GM21528 (cell line): ENCODE data around the gene CENPP.
A peak's percentile ranks its signal among the peaks of the same experiment; 100 is the strongest.

ENCODE experiments used
- ATAC-seq: cut with Tn5 transposase; IDR thresholded peaks from one replicate; pipeline ENCODE4 v1.9.1; 2021; ENCODE audit warnings: mild to moderate bottlenecking, moderate library complexity; ENCODE audit not compliant: unreplicated experiment, low FRiP score

The CENPP gene

DNA sequence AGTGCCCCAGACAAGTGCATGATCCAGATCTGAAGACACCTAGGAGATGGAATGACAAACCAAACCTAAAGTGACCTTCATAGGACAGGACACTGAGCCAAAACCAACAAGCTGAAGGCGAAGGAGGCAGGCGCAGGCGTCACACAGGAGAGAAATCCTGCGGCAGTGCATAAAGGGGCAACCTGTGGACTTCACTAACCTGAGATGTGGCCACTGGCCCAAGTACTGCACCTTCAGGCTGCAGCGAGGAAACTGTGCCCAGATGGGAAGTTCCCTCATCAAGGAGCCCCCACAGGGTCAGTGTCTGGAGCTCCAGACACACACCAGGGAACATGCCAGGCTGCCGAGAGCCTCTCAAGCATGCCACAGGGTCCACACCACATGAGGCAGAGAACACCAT is 340.5 kb downstream of the CENPP start:
- ATAC-seq: no peak

DNA sequence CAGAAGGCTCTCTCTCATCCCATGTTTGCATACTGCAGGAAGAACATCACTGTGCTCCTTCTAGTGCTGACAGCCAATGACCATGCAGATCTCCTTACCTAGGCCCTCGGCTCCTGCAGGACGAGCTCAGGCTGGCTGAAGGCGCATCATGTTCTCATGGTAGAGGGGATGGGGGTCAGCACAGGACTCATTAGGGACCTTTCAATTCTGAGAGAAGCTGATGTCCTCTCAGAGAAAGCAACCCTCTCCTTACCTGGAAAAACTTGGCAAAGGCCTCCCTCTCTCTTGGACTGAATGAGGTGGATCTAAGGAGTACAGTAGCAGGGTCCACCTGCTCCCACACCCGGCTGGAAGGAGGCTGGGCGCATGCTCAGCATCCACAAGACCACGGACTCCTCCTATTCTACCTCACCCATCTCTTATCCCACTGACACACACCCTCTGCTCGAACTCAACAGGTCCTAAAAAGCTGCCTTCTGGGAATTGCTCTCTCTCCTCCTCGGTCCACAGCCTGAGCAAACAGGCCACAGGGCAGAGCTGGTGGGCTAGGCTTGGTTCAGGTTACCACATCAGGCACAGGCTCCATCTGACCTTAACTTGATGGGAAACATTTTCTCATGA is 341.3 kb downstream of the CENPP start:
- ATAC-seq: no peak

DNA sequence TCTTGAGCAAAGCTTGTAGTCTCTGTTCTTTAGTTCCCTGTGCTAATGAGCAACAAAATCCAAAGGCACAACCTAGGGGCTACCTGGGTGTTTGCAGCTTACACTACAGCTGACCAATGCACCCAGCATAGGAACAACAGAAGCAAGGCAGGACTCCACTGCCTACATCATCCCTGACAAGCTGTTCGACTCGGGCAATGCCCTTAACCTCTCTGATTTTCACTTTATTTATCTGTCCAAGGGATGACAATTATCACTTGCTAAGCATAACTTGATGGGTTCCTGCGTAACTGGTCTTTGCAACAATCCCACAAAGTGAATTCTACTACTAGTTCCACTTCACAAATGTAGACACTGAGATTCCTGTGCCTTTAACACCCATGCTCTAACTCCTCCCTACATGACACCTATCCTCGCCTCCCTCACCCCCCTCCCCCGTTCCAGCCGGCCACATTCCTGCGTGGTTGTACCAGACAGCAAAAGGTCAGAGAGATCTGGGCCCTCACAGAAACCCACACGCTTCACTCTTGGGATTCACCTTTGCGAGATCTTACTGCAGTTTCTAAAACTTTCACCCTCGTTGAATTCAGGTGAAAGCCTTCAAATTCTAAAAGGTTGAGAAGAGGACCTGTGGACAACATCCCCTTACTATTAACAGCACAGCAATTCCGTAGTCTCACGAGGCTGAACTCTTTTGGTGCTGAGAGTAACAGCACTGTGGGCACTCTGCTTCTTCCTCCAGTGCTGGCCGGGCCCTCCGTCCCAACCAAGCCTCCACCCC is 343.2 kb downstream of the CENPP start:
- ATAC-seq: no peak

DNA sequence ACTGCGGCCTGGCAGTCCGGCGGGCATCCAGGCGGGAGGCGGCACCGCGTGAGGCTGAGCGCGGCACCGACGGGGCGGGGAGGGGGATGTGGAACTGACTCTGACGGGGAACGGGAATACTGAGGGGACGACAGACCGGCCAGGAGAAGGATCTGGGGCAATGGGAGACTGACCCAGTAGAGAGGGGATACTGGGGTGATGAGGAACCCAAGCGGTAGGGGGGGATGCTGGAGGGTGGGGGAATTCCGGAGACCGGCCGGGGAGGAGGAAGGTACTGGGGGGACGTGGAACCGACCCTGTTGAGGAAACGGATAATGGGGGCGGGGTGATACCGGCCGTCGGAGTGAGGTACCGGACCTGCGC is 343.8 kb downstream of the CENPP start:
- peak; percentile 19 for ATAC-seq
